Ishikawa (cell line): ENCODE measurements around the gene ERG28.
A peak's percentile ranks its signal among the peaks of the same experiment; 100 is the strongest.

Experiments
- CEBPB ChIP-seq: IDR thresholded peaks from 2 replicates; pipeline ENCODE4 v1.6.1; 2012
- CREB1 ChIP-seq: IDR thresholded peaks from 2 replicates; pipeline ENCODE4 v1.6.1; 2012; ENCODE audit warnings: low read depth
- EGR1 ChIP-seq: IDR thresholded peaks from 2 replicates; pipeline ENCODE4 v1.6.1; 2012
- EP300 ChIP-seq: IDR thresholded peaks from 2 replicates; pipeline ENCODE4 v1.6.1; 2012; ENCODE audit warnings: borderline replicate concordance
- FOXM1 ChIP-seq: IDR thresholded peaks from 2 replicates; pipeline ENCODE4 v1.6.1; 2012; ENCODE audit warnings: low read depth, borderline replicate concordance
- MAX ChIP-seq: IDR thresholded peaks from 2 replicates; pipeline ENCODE4 v1.6.1; 2012
- NFIC ChIP-seq: IDR thresholded peaks from 2 replicates; pipeline ENCODE4 v1.6.1; 2012
- RAD21 ChIP-seq: IDR thresholded peaks from 2 replicates; pipeline ENCODE4 v1.6.1; 2012; ENCODE audit warnings: low read depth
- REST ChIP-seq: IDR thresholded peaks from 2 replicates; pipeline ENCODE4 v1.6.1; 2012; ENCODE audit warnings: low read depth, mild to moderate bottlenecking
- TAF1 ChIP-seq: IDR thresholded peaks from 2 replicates; pipeline ENCODE4 v1.6.1; 2012; ENCODE audit warnings: low read depth, mild to moderate bottlenecking
- TCF12 ChIP-seq: IDR thresholded peaks from 2 replicates; pipeline ENCODE4 v1.6.1; 2012; ENCODE audit warnings: low read depth
- TEAD4 ChIP-seq: IDR thresholded peaks from 2 replicates; pipeline ENCODE4 v1.6.1; 2012
- USF1 ChIP-seq: IDR thresholded peaks from 2 replicates; pipeline ENCODE4 v1.6.1; 2012
- YY1 ChIP-seq: IDR thresholded peaks from 2 replicates; pipeline ENCODE4 v1.6.1; 2012; ENCODE audit warnings: low read depth
- ZBTB7A ChIP-seq: IDR thresholded peaks from 2 replicates; pipeline ENCODE4 v1.6.1; 2012; ENCODE audit warnings: low read depth

Gene ERG28

GRCh38 chr14:75658957-75659356, 1.7 kb downstream of the ERG28 start:
- TF ChIP-seq CEBPB (no peak), ZBTB7A (no peak), NFIC (no peak)

- TF ChIP-seq MAX (no peak), USF1 (no peak), YY1 (no peak), REST (no peak), ZBTB7A (no peak), CEBPB (no peak), TAF1 (no peak)
These were observed 3.3 kb downstream of the ERG28 start for GRCh38 chr14:75657331-75657730.

- no peak for TF ChIP-seq ZBTB7A
- no peak for TF ChIP-seq REST
- TF ChIP-seq TAF1: no peak
- no peak for TF ChIP-seq YY1
- TF ChIP-seq USF1: no peak
- TF ChIP-seq CEBPB: no peak
- no peak for TF ChIP-seq MAX
- TF ChIP-seq CREB1: no peak
- no peak for TF ChIP-seq EGR1
- TF ChIP-seq EP300: no peak
- no peak for TF ChIP-seq RAD21
- no peak for TF ChIP-seq FOXM1
- no peak for TF ChIP-seq TEAD4
- TF ChIP-seq NFIC: no peak
- no peak for TF ChIP-seq TCF12
These were observed 5.4 kb downstream of the ERG28 start for GRCh38 chr14:75655235-75655634.

GRCh38 chr14:75654127-75654732, 6.4 kb downstream of the ERG28 start:
- TF ChIP-seq RAD21 (peak; percentile 88), USF1 (no peak)

- no peak for TF ChIP-seq TAF1
- TF ChIP-seq RAD21: no peak
- TF ChIP-seq TCF12: no peak
- no peak for TF ChIP-seq USF1
- no peak for TF ChIP-seq ZBTB7A
- TF ChIP-seq EP300: no peak
- TF ChIP-seq TEAD4: no peak
- TF ChIP-seq REST: no peak
- no peak for TF ChIP-seq CREB1
- TF ChIP-seq CEBPB: no peak
- TF ChIP-seq YY1: no peak
- TF ChIP-seq NFIC: no peak
- TF ChIP-seq EGR1: no peak
- TF ChIP-seq MAX: no peak
- no peak for TF ChIP-seq FOXM1
These were observed 7.1 kb downstream of the ERG28 start for GRCh38 chr14:75653563-75653962.
